Neural cell (in vitro differentiated cells): ENCODE data around the gene DLGAP4. TPM values are rescaled to one million over a fixed set of nuclear protein-coding genes. Genes with fewer than 3 reads are reported as not detected.

Experiments
- H2AFZ ChIP-seq: fragments of 200-600, 300-800 bp; sonication (generic), shearing (Covaris generic); 2 replicates; pipeline ENCODE4 v1.6.0; 2014; ENCODE audit warnings: low read depth, mild to moderate bottlenecking, antibody characterized with exemption, low read length, moderate library complexity
- H3F3A ChIP-seq: fragments of 200-600 bp; shearing (Covaris generic); 2 replicates; pipeline ENCODE4 v1.6.1; 2016; ENCODE audit warnings: mild to moderate bottlenecking, moderate library complexity, mixed read lengths, antibody characterized with exemption, low read length; ENCODE audit not compliant: insufficient read depth, poor library complexity, severe bottlenecking
- H3K27ac ChIP-seq: fragments of 200-600, 300-800 bp; sonication (generic), shearing (Covaris generic); 2 replicates; pipeline ENCODE4 v1.5.1; 2014; ENCODE audit warnings: mild to moderate bottlenecking, low read length, moderate library complexity
- H3K27me3 ChIP-seq: fragments of 300-800, 200-600 bp; sonication (generic), shearing (Covaris generic); 2 replicates; pipeline ENCODE4 v1.6.0; 2014; ENCODE audit warnings: mild to moderate bottlenecking, low read depth, low read length, moderate library complexity; ENCODE audit not compliant: insufficient read depth
- H3K36me3 ChIP-seq: fragments of 300-800, 200-600 bp; sonication (generic), shearing (Covaris generic); 2 replicates; pipeline ENCODE4 v1.5.1; 2014; ENCODE audit warnings: mild to moderate bottlenecking, antibody characterized with exemption, low read length, moderate library complexity; ENCODE audit not compliant: insufficient read depth
- H3K4me2 ChIP-seq: fragments of 300-800, 200-600 bp; sonication (generic), shearing (Covaris generic); 2 replicates; pipeline ENCODE4 v1.6.0; 2014; ENCODE audit warnings: mild to moderate bottlenecking, low read length
- H3K4me3 ChIP-seq: fragments of 300-800, 200-600 bp; sonication (generic), shearing (Covaris generic); 2 replicates; pipeline ENCODE4 v1.5.1; 2014; ENCODE audit warnings: mild to moderate bottlenecking, low read length, moderate library complexity
- H3K79me2 ChIP-seq: fragments of 200-600 bp; shearing (Covaris generic); replicated peaks from 2 replicates; pipeline ENCODE4 v1.6.0; 2014; ENCODE audit warnings: mild to moderate bottlenecking, low read length, moderate library complexity; ENCODE audit not compliant: insufficient read depth
- H3K9ac ChIP-seq: fragments of 300-800, 200-600 bp; sonication (generic), shearing (Covaris generic); 2 replicates; pipeline ENCODE4 v1.6.1; 2016; ENCODE audit warnings: mild to moderate bottlenecking, low read length, mixed read lengths
- H3K9me2 ChIP-seq: fragments of 200-600 bp; shearing (Covaris generic); 2 replicates; pipeline ENCODE4 v1.6.1; 2016; ENCODE audit warnings: mild to moderate bottlenecking, low read length, mixed read lengths; ENCODE audit not compliant: insufficient read depth
- H3K9me3 ChIP-seq: fragments of 200-600, 300-800 bp; sonication (generic), shearing (Covaris generic); 2 replicates; pipeline ENCODE4 v1.6.1; 2016; ENCODE audit warnings: mild to moderate bottlenecking, mixed run types, low read length, moderate library complexity, mixed read lengths
- H4K20me1 ChIP-seq: fragments of 200-600 bp; shearing (Covaris generic); 2 replicates; pipeline ENCODE4 v1.6.1; 2016; ENCODE audit warnings: mild to moderate bottlenecking, mixed run types; ENCODE audit not compliant: insufficient read depth
- CTCF ChIP-seq: fragments of 450-650 bp; IDR thresholded peaks from 2 replicates; pipeline ENCODE4 v1.5.1; 2014; ENCODE audit warnings: antibody characterized with exemption, mild to moderate bottlenecking, moderate library complexity; ENCODE audit not compliant: poor library complexity, severe bottlenecking
- EP300 ChIP-seq: fragments of 450-650 bp; conservative IDR thresholded peaks from 2 replicates; pipeline ENCODE4 v1.6.1; 2014; ENCODE audit warnings: antibody characterized with exemption, mild to moderate bottlenecking, moderate library complexity; ENCODE audit not compliant: poor library complexity, severe bottlenecking
- EZH2 ChIP-seq: fragments of 200-600, 300-800 bp; shearing (Covaris generic), sonication (generic); IDR thresholded peaks from 2 replicates; pipeline ENCODE4 v1.6.1; 2014; ENCODE audit warnings: antibody characterized with exemption, low read length, borderline replicate concordance, mild to moderate bottlenecking; ENCODE audit not compliant: insufficient read depth, poor library complexity, severe bottlenecking
- MXI1 ChIP-seq: fragments of 450-650 bp; conservative IDR thresholded peaks from 2 replicates; pipeline ENCODE4 v1.6.1; 2014; ENCODE audit warnings: antibody characterized with exemption, mild to moderate bottlenecking; ENCODE audit not compliant: poor library complexity, severe bottlenecking
- POLR2AphosphoS5 ChIP-seq: IDR thresholded peaks from 2 replicates; pipeline ENCODE4 v1.6.1; 2012
- RAD21 ChIP-seq: fragments of 450-650 bp; conservative IDR thresholded peaks from 2 replicates; pipeline ENCODE4 v1.6.1; 2014; ENCODE audit warnings: antibody characterized with exemption, mild to moderate bottlenecking, moderate library complexity
- SMC3 ChIP-seq: fragments of 450-650 bp; conservative IDR thresholded peaks from 2 replicates; pipeline ENCODE4 v1.6.1; 2014; ENCODE audit warnings: antibody characterized with exemption, mild to moderate bottlenecking, moderate library complexity; ENCODE audit not compliant: poor library complexity
- TAF1 ChIP-seq: IDR thresholded peaks from 2 replicates; pipeline ENCODE4 v1.6.1; 2012; ENCODE audit warnings: low read depth
- polyA plus RNA-seq: library from polyadenylated mRNA; depleted of rRNA; stranded (reverse); fragments of >200 nt; gene quantifications from 2 replicates; pipeline ENCODE4 v1.2.3, GENCODE V29; 2014
- TF ChIP-seq, protein P1 (sequence below): IDR thresholded peaks from 2 replicates; pipeline ENCODE4 v1.6.1; 2012; ENCODE audit warnings: borderline replicate concordance

Gene DLGAP4
- polyA plus RNA-seq, 1 donor from 2014 or later = 31.2 TPM

GRCh38 chr20:36477475-36477874 lies 171.3 kb downstream of the DLGAP4 start:
- Histone ChIP-seq H3K9ac (no peak overlapping the region), H3K9me2 (no peaks in the 10 kb centered on the region), H3F3A (no peaks in the 10 kb centered on the region), H3K27ac (no peak overlapping the region), H3K4me2 (no peak overlapping the region), H3K36me3 (no peaks in the 10 kb centered on the region), H3K79me2 (peaks cover 71% of the 10 kb centered on the region), H3K27me3 (no peaks in the 10 kb centered on the region), H3K9me3 (no peaks in the 10 kb centered on the region), H4K20me1 (peaks cover 64% of the 10 kb centered on the region), H3K4me3 (no peak overlapping the region), H2AFZ (no peak overlapping the region)
- no peak for TF ChIP-seq POLR2AphosphoS5
- TF ChIP-seq RAD21 = no peak
- TF ChIP-seq TAF1 = no peak
- TF ChIP-seq MXI1 = no peak
- TF ChIP-seq EZH2 = no peak
- TF ChIP-seq, protein P1, sequence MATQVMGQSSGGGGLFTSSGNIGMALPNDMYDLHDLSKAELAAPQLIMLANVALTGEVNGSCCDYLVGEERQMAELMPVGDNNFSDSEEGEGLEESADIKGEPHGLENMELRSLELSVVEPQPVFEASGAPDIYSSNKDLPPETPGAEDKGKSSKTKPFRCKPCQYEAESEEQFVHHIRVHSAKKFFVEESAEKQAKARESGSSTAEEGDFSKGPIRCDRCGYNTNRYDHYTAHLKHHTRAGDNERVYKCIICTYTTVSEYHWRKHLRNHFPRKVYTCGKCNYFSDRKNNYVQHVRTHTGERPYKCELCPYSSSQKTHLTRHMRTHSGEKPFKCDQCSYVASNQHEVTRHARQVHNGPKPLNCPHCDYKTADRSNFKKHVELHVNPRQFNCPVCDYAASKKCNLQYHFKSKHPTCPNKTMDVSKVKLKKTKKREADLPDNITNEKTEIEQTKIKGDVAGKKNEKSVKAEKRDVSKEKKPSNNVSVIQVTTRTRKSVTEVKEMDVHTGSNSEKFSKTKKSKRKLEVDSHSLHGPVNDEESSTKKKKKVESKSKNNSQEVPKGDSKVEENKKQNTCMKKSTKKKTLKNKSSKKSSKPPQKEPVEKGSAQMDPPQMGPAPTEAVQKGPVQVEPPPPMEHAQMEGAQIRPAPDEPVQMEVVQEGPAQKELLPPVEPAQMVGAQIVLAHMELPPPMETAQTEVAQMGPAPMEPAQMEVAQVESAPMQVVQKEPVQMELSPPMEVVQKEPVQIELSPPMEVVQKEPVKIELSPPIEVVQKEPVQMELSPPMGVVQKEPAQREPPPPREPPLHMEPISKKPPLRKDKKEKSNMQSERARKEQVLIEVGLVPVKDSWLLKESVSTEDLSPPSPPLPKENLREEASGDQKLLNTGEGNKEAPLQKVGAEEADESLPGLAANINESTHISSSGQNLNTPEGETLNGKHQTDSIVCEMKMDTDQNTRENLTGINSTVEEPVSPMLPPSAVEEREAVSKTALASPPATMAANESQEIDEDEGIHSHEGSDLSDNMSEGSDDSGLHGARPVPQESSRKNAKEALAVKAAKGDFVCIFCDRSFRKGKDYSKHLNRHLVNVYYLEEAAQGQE = no peak
- no peak for TF ChIP-seq SMC3
- no peak for TF ChIP-seq EP300
- TF ChIP-seq CTCF = no peak

GRCh38 chr20:36478137-36478905 lies 172.2 kb downstream of the DLGAP4 start:
- H3K27ac ChIP-seq = no peak overlapping the region
- no peak for TF ChIP-seq TAF1

More at GRCh38 chr20:36478137-36478905, 172.2 kb downstream of the DLGAP4 start:
- no peaks in the 10 kb centered on the region for H3K27me3 ChIP-seq
- no peaks in the 10 kb centered on the region for H3K9me2 ChIP-seq
- H3K79me2 ChIP-seq = peaks cover 71% of the 10 kb centered on the region
- no peak overlapping the region for H3K9ac ChIP-seq
- H3F3A ChIP-seq = no peaks in the 10 kb centered on the region
- peaks cover 62% of the 10 kb centered on the region for H4K20me1 ChIP-seq
- no peak overlapping the region for H3K4me3 ChIP-seq
- no peak overlapping the region for H2AFZ ChIP-seq
- no peak overlapping the region for H3K4me2 ChIP-seq
- H3K9me3 ChIP-seq = no peaks in the 10 kb centered on the region
- no peaks in the 10 kb centered on the region for H3K36me3 ChIP-seq
